Measurements from ENCODE around the gene GRM8. TPM values are rescaled to one million over a fixed set of nuclear protein-coding genes. Genes with fewer than 3 reads are reported as not detected.

GRM8 gene
- total and polyA plus RNA-seq, 9 of the 15 experiments (the other 6 are each of a cell fraction or from before 2014, with no cell fraction given): 0.13 TPM; not detected in 7

DNA sequence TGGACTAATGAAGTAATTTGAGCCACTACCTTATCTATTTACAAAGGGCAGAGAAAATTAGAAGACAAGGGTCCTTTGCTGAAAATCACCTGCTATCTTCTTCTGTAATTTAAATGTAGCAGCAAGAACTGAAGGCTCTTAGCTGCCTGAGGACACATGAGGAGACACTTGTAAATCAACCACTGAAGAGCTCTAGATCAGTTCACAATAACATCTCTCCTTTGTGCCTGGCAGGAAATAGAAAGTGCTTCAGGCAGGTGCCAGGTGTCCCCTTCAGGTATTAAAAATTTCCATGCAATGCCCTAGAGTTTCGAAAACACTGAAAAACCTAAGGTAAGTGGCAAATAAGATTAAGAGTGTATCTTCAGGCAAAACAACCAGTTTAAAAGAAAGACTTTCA is 474.6 kb downstream of the GRM8 start:
- H3K4me3 ChIP-seq: no peak overlapping the region
- intact Hi-C loops (cut with micrococcal nuclease): no loop called here
- CTCF ChIA-PET (ENCODE audit: low intra/inter-chr PET ratio): no interaction called here
- no peak for DNase-seq (ENCODE audit: extremely low read depth in 1 of 4, low spot score in 3 of 4)
- POLR2A ChIA-PET: interaction anchor here (0.7 kb wide), 1 partner anchor 322 kb away, joined by 3 read pairs; no protein-coding TSS in a partner anchor
- H3K27me3 ChIP-seq (ENCODE audit: control insufficient read depth in 2 of 2, insufficient read depth in 2 of 2, low read length in 2 of 2): no peaks in the 10 kb centered on the region
- H3K9me3 ChIP-seq (replicated peaks; ENCODE audit: control insufficient read depth, insufficient read depth, low read depth, low read length): no peaks in the 10 kb centered on the region
- no TSS peak for BruUV-seq (replicated peaks)
- no peaks in the 10 kb centered on the region for H3K36me3 ChIP-seq (ENCODE audit: control insufficient read depth, insufficient read depth, low read length)
- FAIRE-seq: no peak
- H3K27ac ChIP-seq (ENCODE audit: extremely low read depth, low read depth, low read length): no peak overlapping the region
- in situ Hi-C loops (cut with MboI): no loop called here
- no peaks in the 10 kb centered on the region for H4K20me1 ChIP-seq (replicated peaks; ENCODE audit: control insufficient read depth, insufficient read depth, low read length)
- H2AFZ ChIP-seq (ENCODE audit: low read depth, low read length): no peak overlapping the region
- 0% methylated on average over 1 of the region's 1 CpG for WGBS (ENCODE audit: insufficient coverage, low coverage, missing lambda C conversion rate)
- no peaks in the 10 kb centered on the region for H3K79me2 ChIP-seq (ENCODE audit: control insufficient read depth, insufficient read depth, low read length)
- H3K9me1 ChIP-seq (ENCODE audit: control insufficient read depth, insufficient read depth, low read length): no peaks in the 10 kb centered on the region
- no peak overlapping the region for H3K4me2 ChIP-seq (ENCODE audit: insufficient read depth, low read length)
- H3K4me1 ChIP-seq (replicated peaks in 1 of 2; ENCODE audit: control insufficient read depth in 2 of 2, insufficient read depth in 2 of 2, low read length in 2 of 2): no peaks in the 10 kb centered on the region
- no peak overlapping the region for H3K9ac ChIP-seq (ENCODE audit: insufficient read depth in 1 of 2, low read depth in 2 of 2, low read length in 2 of 2)
- ATAC-seq: no peak
- TF ChIP-seq ZNF75A (CRISPR knock-in tag; IDR thresholded peaks at IDR 0.05) (no peak), ARHGAP35 (IDR thresholded peaks at IDR 0.05; ENCODE audit: partially characterized antibody) (no peak), ZNF444 (CRISPR knock-in tag; IDR thresholded peaks at IDR 0.05) (no peak), SIRT6 (IDR thresholded peaks at IDR 0.05; ENCODE audit: low read depth, low read length) (no peak), HMGN3 (IDR thresholded peaks at IDR 0.05; ENCODE audit: borderline replicate concordance, extremely low read depth, insufficient read length, low read depth, low read length) (no peak), U2AF2 (optimal IDR thresholded peaks at IDR 0.05; ENCODE audit: low read depth, low read length) (no peak), DMBX1 (CRISPR knock-in tag; IDR thresholded peaks at IDR 0.05; ENCODE audit: borderline replicate concordance) (no peak), PTBP1 (IDR thresholded peaks at IDR 0.05; ENCODE audit: low read depth, low read length) (no peak), SMC3 (conservative IDR thresholded peaks at IDR 0.05; ENCODE audit: insufficient read depth, low read depth, low read length) (no peak), GATA2 (CRISPR knock-in tag; IDR thresholded peaks at IDR 0.05) (no peak), ZEB2 (IDR thresholded peaks at IDR 0.05) (no peak), MAFG (tag; conservative IDR thresholded peaks at IDR 0.05) (no peak), IRF2 (CRISPR knock-in tag; IDR thresholded peaks at IDR 0.05) (no peak), TCF7L2 (IDR thresholded peaks at IDR 0.05; ENCODE audit: low read depth, low read length) (no peak)
- TF ChIP-seq, protein P1, sequence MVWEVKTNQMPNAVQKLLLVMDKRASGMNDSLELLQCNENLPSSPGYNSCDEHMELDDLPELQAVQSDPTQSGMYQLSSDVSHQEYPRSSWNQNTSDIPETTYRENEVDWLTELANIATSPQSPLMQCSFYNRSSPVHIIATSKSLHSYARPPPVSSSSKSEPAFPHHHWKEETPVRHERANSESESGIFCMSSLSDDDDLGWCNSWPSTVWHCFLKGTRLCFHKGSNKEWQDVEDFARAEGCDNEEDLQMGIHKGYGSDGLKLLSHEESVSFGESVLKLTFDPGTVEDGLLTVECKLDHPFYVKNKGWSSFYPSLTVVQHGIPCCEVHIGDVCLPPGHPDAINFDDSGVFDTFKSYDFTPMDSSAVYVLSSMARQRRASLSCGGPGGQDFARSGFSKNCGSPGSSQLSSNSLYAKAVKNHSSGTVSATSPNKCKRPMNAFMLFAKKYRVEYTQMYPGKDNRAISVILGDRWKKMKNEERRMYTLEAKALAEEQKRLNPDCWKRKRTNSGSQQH (CRISPR knock-in tag; IDR thresholded peaks at IDR 0.05): no peak
- TF ChIP-seq, protein P2, sequence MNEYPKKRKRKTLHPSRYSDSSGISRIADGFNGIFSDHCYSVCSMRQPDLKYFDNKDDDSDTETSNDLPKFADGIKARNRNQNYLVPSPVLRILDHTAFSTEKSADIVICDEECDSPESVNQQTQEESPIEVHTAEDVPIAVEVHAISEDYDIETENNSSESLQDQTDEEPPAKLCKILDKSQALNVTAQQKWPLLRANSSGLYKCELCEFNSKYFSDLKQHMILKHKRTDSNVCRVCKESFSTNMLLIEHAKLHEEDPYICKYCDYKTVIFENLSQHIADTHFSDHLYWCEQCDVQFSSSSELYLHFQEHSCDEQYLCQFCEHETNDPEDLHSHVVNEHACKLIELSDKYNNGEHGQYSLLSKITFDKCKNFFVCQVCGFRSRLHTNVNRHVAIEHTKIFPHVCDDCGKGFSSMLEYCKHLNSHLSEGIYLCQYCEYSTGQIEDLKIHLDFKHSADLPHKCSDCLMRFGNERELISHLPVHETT (CRISPR knock-in tag; conservative IDR thresholded peaks at IDR 0.05 in 1 of 2, IDR thresholded peaks at IDR 0.05 in 1 of 2): no peak
- TF ChIP-seq, protein P3, sequence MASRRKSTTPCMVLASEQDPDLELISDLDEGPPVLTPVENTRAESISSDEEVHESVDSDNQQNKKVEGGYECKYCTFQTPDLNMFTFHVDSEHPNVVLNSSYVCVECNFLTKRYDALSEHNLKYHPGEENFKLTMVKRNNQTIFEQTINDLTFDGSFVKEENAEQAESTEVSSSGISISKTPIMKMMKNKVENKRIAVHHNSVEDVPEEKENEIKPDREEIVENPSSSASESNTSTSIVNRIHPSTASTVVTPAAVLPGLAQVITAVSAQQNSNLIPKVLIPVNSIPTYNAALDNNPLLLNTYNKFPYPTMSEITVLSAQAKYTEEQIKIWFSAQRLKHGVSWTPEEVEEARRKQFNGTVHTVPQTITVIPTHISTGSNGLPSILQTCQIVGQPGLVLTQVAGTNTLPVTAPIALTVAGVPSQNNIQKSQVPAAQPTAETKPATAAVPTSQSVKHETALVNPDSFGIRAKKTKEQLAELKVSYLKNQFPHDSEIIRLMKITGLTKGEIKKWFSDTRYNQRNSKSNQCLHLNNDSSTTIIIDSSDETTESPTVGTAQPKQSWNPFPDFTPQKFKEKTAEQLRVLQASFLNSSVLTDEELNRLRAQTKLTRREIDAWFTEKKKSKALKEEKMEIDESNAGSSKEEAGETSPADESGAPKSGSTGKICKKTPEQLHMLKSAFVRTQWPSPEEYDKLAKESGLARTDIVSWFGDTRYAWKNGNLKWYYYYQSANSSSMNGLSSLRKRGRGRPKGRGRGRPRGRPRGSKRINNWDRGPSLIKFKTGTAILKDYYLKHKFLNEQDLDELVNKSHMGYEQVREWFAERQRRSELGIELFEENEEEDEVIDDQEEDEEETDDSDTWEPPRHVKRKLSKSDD (conservative IDR thresholded peaks at IDR 0.05; ENCODE audit: low read length): no peak
- TF ChIP-seq, protein P4, sequence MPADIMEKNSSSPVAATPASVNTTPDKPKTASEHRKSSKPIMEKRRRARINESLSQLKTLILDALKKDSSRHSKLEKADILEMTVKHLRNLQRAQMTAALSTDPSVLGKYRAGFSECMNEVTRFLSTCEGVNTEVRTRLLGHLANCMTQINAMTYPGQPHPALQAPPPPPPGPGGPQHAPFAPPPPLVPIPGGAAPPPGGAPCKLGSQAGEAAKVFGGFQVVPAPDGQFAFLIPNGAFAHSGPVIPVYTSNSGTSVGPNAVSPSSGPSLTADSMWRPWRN (IDR thresholded peaks at IDR 0.05; ENCODE audit: low read depth): no peak

All from K562 (cell line).